HCT116 (cell line): ENCODE results near the gene GRHL3. TPM values are rescaled to one million over a fixed set of nuclear protein-coding genes. Genes with fewer than 3 reads are reported as not detected.

Experiments used
- ATAC-seq: fragments of 200-7000 bp; cut with Tn5 transposase; 2 replicates; pipeline ENCODE4 v1.9.1; 2020; ENCODE audit warnings: mild to moderate bottlenecking, moderate library complexity
- BruUV-seq: library from RNA; stranded (reverse); fragments of 400-500 nt; replicated peaks from 2 replicates; lab custom pipeline; 2021; lab: Mats Ljungman, UMichigan
- CTCF ChIA-PET: fragments of 300-600 bp; sonication (Branson Sonifier 250); formaldehyde crosslinking; loops from one replicate; lab custom pipeline; 2021; ENCODE audit warnings: antibody characterized with exemption; lab: Charles Lee
- POLR2A ChIA-PET: fragments of 300-600, 350-600 bp; sonication (Branson Sonifier 250); formaldehyde crosslinking; loops from one replicate; lab custom pipeline; 2021; ENCODE audit warnings: antibody characterized with exemption; lab: Charles Lee
- RAD21 ChIA-PET, 2 experiments: fragments of 300-600 bp; sonication (Branson Sonifier 250); formaldehyde crosslinking; loops; one replicate each; lab custom pipeline; 2023; ENCODE audit warnings: low total read pairs in 2 of 2; ENCODE audit not compliant: uncharacterized antibody in 2 of 2, unreplicated experiment in 2 of 2, low non-redundant PET in 1 of 2; lab: Charles Lee
- DNase-seq: peaks from one replicate; pipeline ENCODE4 v3.0.0-alpha.2; 2010; ENCODE audit warnings: low read depth, low spot score
- H2AFZ ChIP-seq: fragments of 200-600 bp; shearing (Covaris generic), sonication (generic); 2 replicates; pipeline ENCODE4 v1.6.1; 2017; ENCODE audit warnings: low read depth, mixed run types, mixed read lengths, antibody characterized with exemption, low read length; ENCODE audit not compliant: poor library complexity, severe bottlenecking
- H3K27ac ChIP-seq: 2 replicates; pipeline ENCODE4 v1.5.1; 2012; ENCODE audit warnings: low read depth, low read length
- H3K27me3 ChIP-seq: fragments of 200-600 bp; sonication (generic); 2 replicates; pipeline ENCODE4 v1.6.1; 2016; ENCODE audit warnings: mixed run types, low read length, mixed read lengths; ENCODE audit not compliant: insufficient read depth
- H3K36me3 ChIP-seq, 2 experiments: fragments of 200-500 bp in 1 of 2; fragments of 200-600 bp in 1 of 2; sonication (Bioruptor generic) in 1 of 2; sonication (generic) in 1 of 2; 2 replicates each; pipeline versions ENCODE4 v1.5.1 to v1.6.1; 2014 to 2016; ENCODE audit warnings: low read length in 2 of 2, inconsistent platforms in 1 of 2, mixed read lengths in 1 of 2, mixed run types in 1 of 2; ENCODE audit not compliant: insufficient read depth in 2 of 2, control insufficient read depth in 1 of 2
- H3K4me1 ChIP-seq, 2 experiments: fragments of 200-600 bp in 1 of 2; sonication (generic) in 1 of 2; 2 replicates each; pipeline versions ENCODE4 v1.5.1 to v1.6.1; 2012 to 2017; ENCODE audit warnings: low read length in 2 of 2, inconsistent platforms in 1 of 2, mild to moderate bottlenecking in 1 of 2, mixed read lengths in 1 of 2, mixed run types in 1 of 2, moderate library complexity in 1 of 2; ENCODE audit not compliant: insufficient read depth in 2 of 2, control insufficient read depth in 1 of 2
- H3K4me2 ChIP-seq: fragments of 200-600 bp; sonication (generic); 2 replicates; pipeline ENCODE4 v1.6.1; 2017; ENCODE audit warnings: mixed run types, low read length, mixed read lengths
- H3K4me3 ChIP-seq, 2 experiments: fragments of 200-600 bp in 1 of 2; sonication (generic) in 1 of 2; replicated peaks in 1 of 2; 2 replicates each; pipeline ENCODE4 v1.5.1; 2011 to 2016; ENCODE audit warnings: low read length in 2 of 2, control low read depth in 1 of 2, low read depth in 1 of 2, mild to moderate bottlenecking in 1 of 2, mixed read lengths in 1 of 2, mixed run types in 1 of 2
- H3K79me2 ChIP-seq: fragments of 200-600 bp; sonication (generic); 2 replicates; pipeline ENCODE4 v1.6.1; 2017; ENCODE audit warnings: mild to moderate bottlenecking, mixed run types, low read length, moderate library complexity, mixed read lengths; ENCODE audit not compliant: insufficient read depth
- H3K9ac ChIP-seq: fragments of 200-600 bp; sonication (generic); 2 replicates; pipeline ENCODE4 v1.6.1; 2016; ENCODE audit warnings: low read length, mixed read lengths
- H3K9me2 ChIP-seq: fragments of 200-600 bp; sonication (generic), shearing (Covaris generic); 2 replicates; pipeline ENCODE4 v1.6.1; 2017; ENCODE audit warnings: mixed run types, mild to moderate bottlenecking, moderate library complexity; ENCODE audit not compliant: insufficient read depth
- H3K9me3 ChIP-seq, 2 experiments: fragments of 200-500 bp in 1 of 2; fragments of 200-600 bp in 1 of 2; sonication (Bioruptor generic) in 1 of 2; sonication (generic) in 1 of 2; 2 replicates each; pipeline ENCODE4 v1.6.1; 2014 to 2017; ENCODE audit warnings: low read length in 2 of 2, mixed read lengths in 2 of 2, inconsistent platforms in 1 of 2, low read depth in 1 of 2, mild to moderate bottlenecking in 1 of 2, mixed run types in 1 of 2, moderate library complexity in 1 of 2; ENCODE audit not compliant: control insufficient read depth in 1 of 2, insufficient read depth in 1 of 2
- H4K20me1 ChIP-seq: fragments of 200-600 bp; sonication (generic), shearing (Covaris generic); 2 replicates; pipeline ENCODE4 v1.6.1; 2017; ENCODE audit warnings: mixed run types, mild to moderate bottlenecking, moderate library complexity; ENCODE audit not compliant: insufficient read depth
- CBX3 ChIP-seq: IDR thresholded peaks from 2 replicates; pipeline ENCODE4 v1.6.1; 2012; ENCODE audit warnings: low read depth
- CEBPB ChIP-seq: IDR thresholded peaks from 2 replicates; pipeline ENCODE4 v1.6.1; 2012; ENCODE audit warnings: low read depth
- EGR1 ChIP-seq: IDR thresholded peaks from 2 replicates; pipeline ENCODE4 v1.6.1; 2012; ENCODE audit warnings: low read depth
- ELF1 ChIP-seq: IDR thresholded peaks from 2 replicates; pipeline ENCODE4 v1.6.1; 2012; ENCODE audit warnings: low read depth, borderline replicate concordance
- EZH2phosphoT487 ChIP-seq: fragments of 200-600 bp; IDR thresholded peaks from 2 replicates; pipeline ENCODE4 v1.6.1; 2018; ENCODE audit warnings: antibody characterized with exemption, borderline replicate concordance
- FOSL1 ChIP-seq: IDR thresholded peaks from 2 replicates; pipeline ENCODE4 v1.6.1; 2012; ENCODE audit warnings: low read depth
- JUND ChIP-seq: IDR thresholded peaks from 2 replicates; pipeline ENCODE4 v1.6.1; 2012
- MAX ChIP-seq: IDR thresholded peaks from 2 replicates; pipeline ENCODE4 v1.6.1; 2012
- POLR2AphosphoS5 ChIP-seq: IDR thresholded peaks from 2 replicates; pipeline ENCODE4 v1.6.1; 2011; ENCODE audit warnings: mild to moderate bottlenecking, low read depth, low read length, moderate library complexity
- RAD21 ChIP-seq: IDR thresholded peaks from 2 replicates; pipeline ENCODE4 v1.6.1; 2012; ENCODE audit warnings: low read depth, mild to moderate bottlenecking
- SIN3A ChIP-seq: IDR thresholded peaks from 2 replicates; pipeline ENCODE4 v1.6.1; 2012; ENCODE audit warnings: low read depth
- SP1 ChIP-seq: IDR thresholded peaks from 2 replicates; pipeline ENCODE4 v1.6.1; 2012; ENCODE audit warnings: low read depth
- SRF ChIP-seq: IDR thresholded peaks from 2 replicates; pipeline ENCODE4 v1.6.1; 2012; ENCODE audit warnings: low read depth
- TCF7L2 ChIP-seq: IDR thresholded peaks from 2 replicates; pipeline ENCODE4 v1.7.0; 2011; ENCODE audit warnings: borderline replicate concordance, inconsistent platforms; ENCODE audit not compliant: insufficient read depth, insufficient read length; ENCODE audit errors: extremely low read depth
- YY1 ChIP-seq: IDR thresholded peaks from 2 replicates; pipeline ENCODE4 v1.6.1; 2011; ENCODE audit warnings: low read length, low read depth, moderate library complexity, mild to moderate bottlenecking; ENCODE audit not compliant: insufficient replicate concordance; ENCODE audit errors: extremely low read depth
- ZBTB33 ChIP-seq: IDR thresholded peaks from 2 replicates; pipeline ENCODE4 v1.6.1; 2011; ENCODE audit warnings: mild to moderate bottlenecking, low read length, moderate library complexity; ENCODE audit not compliant: insufficient replicate concordance; ENCODE audit errors: extremely low read depth
- ZFX ChIP-seq: fragments of 450-650 bp; IDR thresholded peaks from 2 replicates; pipeline ENCODE4 v1.6.1; 2017
- intact Hi-C: fragments of 100-400 bp; cut with micrococcal nuclease; formaldehyde crosslinking; loops from 2 replicates; pipeline ENCODE4 v1.10.0; 2022
- total RNA-seq: library from RNA; stranded (reverse); gene quantifications from one replicate; pipeline ENCODE4 v1.2.1, GENCODE V29; 2021; ENCODE audit not compliant: unreplicated experiment

Gene GRHL3
- total RNA-seq, 1 experiment from 2014 or later, result 1.0 TPM

GRCh38 chr1:24364605-24364974 lies 45.4 kb downstream of the GRHL3 start (continued):
- TF ChIP-seq EZH2phosphoT487 (no peak), JUND (no peak)

GRCh38 chr1:24364975-24365678 lies 46.0 kb downstream of the GRHL3 start:
- intact Hi-C loops, result no loop called here
- Histone ChIP-seq H3K36me3 (no peaks in the 10 kb centered on the region), H3K27ac (peak overlapping the region; percentile 78), H3K4me2 (peak overlapping the region; percentile 64), H2AFZ (no peak overlapping the region), H4K20me1 (no peaks in the 10 kb centered on the region), H3K27me3 (no peaks in the 10 kb centered on the region), H3K79me2 (no peaks in the 10 kb centered on the region), H3K9me2 (no peaks in the 10 kb centered on the region), H3K4me3 (peak overlapping the region in 1 of 2 experiments; percentile 26; a peak in 2 of 4 replicates), H3K9me3 (no peaks in the 10 kb centered on the region), H3K9ac (peak overlapping the region; percentile 35), H3K4me1 (peaks cover 44 to 65% of the 10 kb centered on the region in 2 experiments)
- peak; percentile 98 for TF ChIP-seq FOSL1
- peak; percentile 72 for TF ChIP-seq MAX
- TF ChIP-seq JUND, result peak; percentile 98
- TF ChIP-seq RAD21, result peak; percentile 32; the same call in 1 of the 2 replicates
- TF ChIP-seq SRF, result peak; percentile 74; the same call in 1 of the 2 replicates
- TF ChIP-seq CEBPB, result peak; percentile 89
- peak; percentile 65; the same call in 1 of the 2 replicates for TF ChIP-seq SIN3A
- TF ChIP-seq EGR1, result no peak
- TF ChIP-seq TCF7L2, result peak; percentile 86
- peak; percentile 57 for TF ChIP-seq YY1
- TF ChIP-seq ZFX, result no peak
- TF ChIP-seq ELF1, result no peak; the same call in 1 of the 2 replicates
- TF ChIP-seq ZBTB33, result no peak
- TF ChIP-seq EZH2phosphoT487, result no peak
- peak; percentile 60 for TF ChIP-seq POLR2AphosphoS5
- peak; percentile 95 for TF ChIP-seq SP1
- peak; percentile 77 for TF ChIP-seq CBX3
- CTCF ChIA-PET, result interaction anchor here (0.6 to 2.0 kb wide), 6 partner anchors 9 to 215 kb away, joined by 3 to 9 read pairs (median 4); no protein-coding TSS in a partner anchor
- POLR2A ChIA-PET, result no interaction called here
- RAD21 ChIA-PET, result interaction anchor here in 1 of 2 experiments (0.6 kb wide), 1 partner anchor 39 kb away, joined by 4 read pairs; no protein-coding TSS in a partner anchor
- BruUV-seq, result no TSS peak
- ATAC-seq (peak; percentile 83), DNase-seq (peak; percentile 98)
